Type B pancreatic cell (in vitro differentiated cells): ENCODE results near the gene CCDC88B. TPM values are rescaled to one million over a fixed set of nuclear protein-coding genes. Genes with fewer than 3 reads are reported as not detected.

ENCODE experiments used
- DNase-seq: peaks from one replicate; pipeline ENCODE4 v3.0.0; 2021; ENCODE audit warnings: mixed read lengths; ENCODE audit not compliant: unreplicated experiment; ENCODE audit errors: extremely low spot score
- H3K27ac Mint-ChIP-seq: 2 replicates; pipeline ENCODE4 v1.8.0; 2021; ENCODE audit warnings: mild to moderate bottlenecking, mixed read lengths
- H3K27me3 Mint-ChIP-seq: 2 replicates; pipeline ENCODE4 v1.8.0; 2021; ENCODE audit warnings: mixed read lengths
- H3K36me3 Mint-ChIP-seq: 2 replicates; pipeline ENCODE4 v1.8.0; 2021; ENCODE audit warnings: mixed read lengths
- H3K4me1 Mint-ChIP-seq: one replicate; pipeline ENCODE4 v1.8.0; 2021; ENCODE audit warnings: mixed read lengths; ENCODE audit not compliant: unreplicated experiment
- H3K4me3 Mint-ChIP-seq: 2 replicates; pipeline ENCODE4 v1.8.0; 2021; ENCODE audit warnings: mild to moderate bottlenecking, mixed read lengths
- H3K9me3 Mint-ChIP-seq: 2 replicates; pipeline ENCODE4 v1.8.0; 2021; ENCODE audit warnings: mixed read lengths
- CTCF ChIP-seq: fragments of 200-600 bp; sonication (generic); conservative IDR thresholded peaks from 2 replicates; pipeline ENCODE4 v1.5.0; 2021; ENCODE audit warnings: antibody characterized with exemption, mild to moderate bottlenecking
- total RNA-seq: library from RNA; stranded (reverse); gene quantifications from 2 replicates; pipeline ENCODE4 v1.2.1, GENCODE V29; 2021; ENCODE audit warnings: low replicate concordance

CCDC88B gene
- total RNA-seq, 1 donor from 2014 or later = 2.8 TPM

- Mint-ChIP-seq H3K4me1 (peaks cover 17% of the 10 kb centered on the region), H3K9me3 (no peaks in the 10 kb centered on the region), H3K4me3 (no peak overlapping the region), H3K27ac (no peak overlapping the region), H3K36me3 (no peaks in the 10 kb centered on the region), H3K27me3 (no peaks in the 10 kb centered on the region)
- TF ChIP-seq CTCF = no peak
- no peak for DNase-seq
Measured at GRCh38 chr11:64391839-64392238, 51.8 kb downstream of the CCDC88B start.

GRCh38 chr11:64395545-64396078 lies 55.6 kb downstream of the CCDC88B start:
- peak overlapping the region; percentile 17 for H3K4me3 Mint-ChIP-seq
- peaks cover 21% of the 10 kb centered on the region for H3K4me1 Mint-ChIP-seq
- no peaks in the 10 kb centered on the region for H3K27me3 Mint-ChIP-seq
- no peaks in the 10 kb centered on the region for H3K36me3 Mint-ChIP-seq
- peak overlapping the region; percentile 45 for H3K27ac Mint-ChIP-seq
- DNase-seq = no peak
- no peaks in the 10 kb centered on the region for H3K9me3 Mint-ChIP-seq
- no peak for TF ChIP-seq CTCF

- TF ChIP-seq CTCF = no peak
- peaks cover 21% of the 10 kb centered on the region for H3K4me1 Mint-ChIP-seq
- H3K9me3 Mint-ChIP-seq = no peaks in the 10 kb centered on the region
- H3K27ac Mint-ChIP-seq = peak overlapping the region; percentile 45
- H3K36me3 Mint-ChIP-seq = no peaks in the 10 kb centered on the region
- H3K4me3 Mint-ChIP-seq = peak overlapping the region; percentile 17
- no peak for DNase-seq
- no peaks in the 10 kb centered on the region for H3K27me3 Mint-ChIP-seq
Measured at GRCh38 chr11:64396079-64396591, 56.1 kb downstream of the CCDC88B start.

- Mint-ChIP-seq H3K27ac (no peak overlapping the region), H3K9me3 (peaks cover 4% of the 10 kb centered on the region), H3K4me3 (no peak overlapping the region), H3K36me3 (no peaks in the 10 kb centered on the region), H3K4me1 (peaks cover 17% of the 10 kb centered on the region), H3K27me3 (no peaks in the 10 kb centered on the region)
- DNase-seq = no peak
- no peak for TF ChIP-seq CTCF
Measured at GRCh38 chr11:64400102-64400501, 60.1 kb downstream of the CCDC88B start.

- no peak overlapping the region for H3K4me3 Mint-ChIP-seq
- peaks cover 4% of the 10 kb centered on the region for H3K9me3 Mint-ChIP-seq
- peaks cover 13% of the 10 kb centered on the region for H3K4me1 Mint-ChIP-seq
- no peaks in the 10 kb centered on the region for H3K27me3 Mint-ChIP-seq
- TF ChIP-seq CTCF = no peak
- no peak overlapping the region for H3K27ac Mint-ChIP-seq
- H3K36me3 Mint-ChIP-seq = no peaks in the 10 kb centered on the region
- no peak for DNase-seq
Measured at GRCh38 chr11:64400667-64401066, 60.7 kb downstream of the CCDC88B start.
